ENCODE measurements around the gene TRMO. TPM values are rescaled to one million over a fixed set of nuclear protein-coding genes. Genes with fewer than 3 reads are reported as not detected.

Gene TRMO
- total RNA-seq, 3 donors from 2014 or later, result 29.8 to 46.8 (median 35.4) TPM

- Histone ChIP-seq H3K36me3 (no peaks in the 10 kb centered on the region), H3K4me3 (no peak overlapping the region), H3K27ac (no peak overlapping the region), H3K27me3 (no peaks in the 10 kb centered on the region), H3K9me3 (no peaks in the 10 kb centered on the region), H3K4me1 (no peaks in the 10 kb centered on the region)
- intact Hi-C loops (cut with DNase I; ENCODE audit: low total_unique reads), result no loop called here
- no peak for DNase-seq (ENCODE audit: low spot score in 2 of 2)
- TF ChIP-seq POLR2AphosphoS5 (IDR thresholded peaks at IDR 0.05), result no peak
- no peak for TF ChIP-seq POLR2A (IDR thresholded peaks at IDR 0.05)
- no peak for TF ChIP-seq CTCF (IDR thresholded peaks at IDR 0.05)
Measured at GRCh38 chr9:97895211-97895610, 27.1 kb downstream of the TRMO start.

GRCh38 chr9:97892421-97892820 is 29.9 kb downstream of the TRMO start:
- no peaks in the 10 kb centered on the region for H3K36me3 ChIP-seq
- no peak overlapping the region for H3K4me3 ChIP-seq
- intact Hi-C loops (cut with DNase I; ENCODE audit: low total_unique reads), result no loop called here
- TF ChIP-seq CTCF (IDR thresholded peaks at IDR 0.05) (no peak), POLR2A (IDR thresholded peaks at IDR 0.05) (no peak), POLR2AphosphoS5 (IDR thresholded peaks at IDR 0.05) (no peak)
- no peak overlapping the region for H3K27ac ChIP-seq
- H3K4me1 ChIP-seq, result no peaks in the 10 kb centered on the region
- DNase-seq (ENCODE audit: low spot score in 2 of 2), result no peak
- H3K9me3 ChIP-seq, result no peaks in the 10 kb centered on the region
- H3K27me3 ChIP-seq, result no peaks in the 10 kb centered on the region

DNA sequence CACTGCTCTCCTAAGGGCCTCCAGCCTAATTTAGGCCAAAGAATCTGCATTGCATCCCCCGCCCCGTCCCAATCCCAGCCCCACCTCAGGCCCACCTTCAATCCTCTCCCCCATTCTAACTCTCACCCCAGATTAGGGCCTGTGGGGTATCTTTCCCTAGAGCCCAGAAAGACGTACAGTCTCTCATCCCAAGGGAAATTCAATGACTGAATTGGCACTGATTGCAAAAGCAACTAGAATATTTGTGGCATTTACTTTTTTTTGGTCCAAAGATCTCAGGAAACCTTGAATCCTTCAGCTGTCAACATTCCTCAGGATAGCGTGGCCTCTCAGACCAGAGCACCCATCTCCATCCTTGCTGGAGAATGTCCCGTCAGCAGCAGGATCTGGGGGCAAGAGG is 30.6 kb downstream of the TRMO start:
- Histone ChIP-seq H3K27me3 (no peaks in the 10 kb centered on the region), H3K27ac (no peak overlapping the region), H3K4me3 (no peak overlapping the region), H3K9me3 (no peaks in the 10 kb centered on the region), H3K4me1 (no peaks in the 10 kb centered on the region), H3K36me3 (no peaks in the 10 kb centered on the region)
- no peak for TF ChIP-seq CTCF (IDR thresholded peaks at IDR 0.05)
- no peak for TF ChIP-seq POLR2AphosphoS5 (IDR thresholded peaks at IDR 0.05)
- no peak for TF ChIP-seq POLR2A (IDR thresholded peaks at IDR 0.05)
- intact Hi-C loops (cut with DNase I; ENCODE audit: low total_unique reads), result no loop called here
- DNase-seq (ENCODE audit: low spot score in 2 of 2), result no peak

GRCh38 chr9:97889941-97890887 is 32.1 kb downstream of the TRMO start:
- intact Hi-C loops (cut with DNase I; ENCODE audit: low total_unique reads), result no loop called here
- H3K4me3 ChIP-seq, result no peak overlapping the region
- H3K9me3 ChIP-seq, result no peaks in the 10 kb centered on the region
- TF ChIP-seq POLR2AphosphoS5 (IDR thresholded peaks at IDR 0.05) (no peak), CTCF (IDR thresholded peaks at IDR 0.05) (peak in 1 of 3 donors; percentile 9), POLR2A (IDR thresholded peaks at IDR 0.05) (no peak)
- no peaks in the 10 kb centered on the region for H3K4me1 ChIP-seq
- no peak for DNase-seq (ENCODE audit: low spot score in 2 of 2)
- H3K27me3 ChIP-seq, result no peaks in the 10 kb centered on the region
- H3K27ac ChIP-seq, result no peak overlapping the region
- no peaks in the 10 kb centered on the region for H3K36me3 ChIP-seq

- Histone ChIP-seq H3K4me1 (no peaks in the 10 kb centered on the region), H3K9me3 (no peaks in the 10 kb centered on the region), H3K27ac (no peak overlapping the region), H3K27me3 (no peaks in the 10 kb centered on the region), H3K36me3 (no peaks in the 10 kb centered on the region), H3K4me3 (no peak overlapping the region)
- intact Hi-C loops (cut with DNase I; ENCODE audit: low total_unique reads), result no loop called here
- TF ChIP-seq POLR2AphosphoS5 (IDR thresholded peaks at IDR 0.05), result no peak
- no peak for TF ChIP-seq CTCF (IDR thresholded peaks at IDR 0.05)
- TF ChIP-seq POLR2A (IDR thresholded peaks at IDR 0.05), result no peak
- DNase-seq (ENCODE audit: low spot score in 2 of 2), result no peak
Measured at GRCh38 chr9:97880336-97880735, 42.0 kb downstream of the TRMO start.

Measured in breast epithelium (tissue), 4 donors.